ENCODE results near the gene SLC8A3.

- no peak for TF ChIP-seq CTCF (IDR thresholded peaks at IDR 0.05)
- TF ChIP-seq CEBPB (IDR thresholded peaks at IDR 0.05), result no peak
- TF ChIP-seq, protein P1, sequence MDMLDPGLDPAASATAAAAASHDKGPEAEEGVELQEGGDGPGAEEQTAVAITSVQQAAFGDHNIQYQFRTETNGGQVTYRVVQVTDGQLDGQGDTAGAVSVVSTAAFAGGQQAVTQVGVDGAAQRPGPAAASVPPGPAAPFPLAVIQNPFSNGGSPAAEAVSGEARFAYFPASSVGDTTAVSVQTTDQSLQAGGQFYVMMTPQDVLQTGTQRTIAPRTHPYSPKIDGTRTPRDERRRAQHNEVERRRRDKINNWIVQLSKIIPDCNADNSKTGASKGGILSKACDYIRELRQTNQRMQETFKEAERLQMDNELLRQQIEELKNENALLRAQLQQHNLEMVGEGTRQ (IDR thresholded peaks at IDR 0.05), result no peak
- TF ChIP-seq MAFK (IDR thresholded peaks at IDR 0.05; ENCODE audit: partially characterized antibody), result no peak
- TF ChIP-seq POLR2A (IDR thresholded peaks at IDR 0.05; ENCODE audit: low read length), result no peak
- TF ChIP-seq RAD21 (conservative IDR thresholded peaks at IDR 0.05 in 1 of 2, IDR thresholded peaks at IDR 0.05 in 1 of 2), result no peak
- no peak for TF ChIP-seq SREBF2 (IDR thresholded peaks at IDR 0.05)
- TF ChIP-seq EHMT2 (IDR thresholded peaks at IDR 0.05; ENCODE audit: low read depth), result no peak
- no peak for TF ChIP-seq SMC3 (IDR thresholded peaks at IDR 0.05)
- TF ChIP-seq, protein P2, sequence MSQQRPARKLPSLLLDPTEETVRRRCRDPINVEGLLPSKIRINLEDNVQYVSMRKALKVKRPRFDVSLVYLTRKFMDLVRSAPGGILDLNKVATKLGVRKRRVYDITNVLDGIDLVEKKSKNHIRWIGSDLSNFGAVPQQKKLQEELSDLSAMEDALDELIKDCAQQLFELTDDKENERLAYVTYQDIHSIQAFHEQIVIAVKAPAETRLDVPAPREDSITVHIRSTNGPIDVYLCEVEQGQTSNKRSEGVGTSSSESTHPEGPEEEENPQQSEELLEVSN (IDR thresholded peaks at IDR 0.05; ENCODE audit: borderline replicate concordance, low read depth), result no peak
These were observed 88.7 kb downstream of the SLC8A3 start for GRCh38 chr14:70100071-70100470.
